OCI-LY3 (cell line): ENCODE data around the gene ANKS1A.
"Not testable (repeated sequence)": the region's sequence is repeated elsewhere in the genome, so short reads cannot be mapped to it uniquely, and the experiment has no call there.

Experiments
- EZH2phosphoT487 ChIP-seq: fragments of 200-600 bp; shearing (Covaris generic); IDR thresholded peaks from 2 replicates; pipeline ENCODE4 v1.6.1; 2018; ENCODE audit warnings: antibody characterized with exemption, mixed run types, low read depth
- TF ChIP-seq, protein P1 (sequence below): fragments of 200-600, 300-600 bp; sonication (generic); IDR thresholded peaks from 2 replicates; pipeline ENCODE4 v1.5.1; 2014; ENCODE audit warnings: antibody characterized with exemption, low read length, low read depth

DNA sequence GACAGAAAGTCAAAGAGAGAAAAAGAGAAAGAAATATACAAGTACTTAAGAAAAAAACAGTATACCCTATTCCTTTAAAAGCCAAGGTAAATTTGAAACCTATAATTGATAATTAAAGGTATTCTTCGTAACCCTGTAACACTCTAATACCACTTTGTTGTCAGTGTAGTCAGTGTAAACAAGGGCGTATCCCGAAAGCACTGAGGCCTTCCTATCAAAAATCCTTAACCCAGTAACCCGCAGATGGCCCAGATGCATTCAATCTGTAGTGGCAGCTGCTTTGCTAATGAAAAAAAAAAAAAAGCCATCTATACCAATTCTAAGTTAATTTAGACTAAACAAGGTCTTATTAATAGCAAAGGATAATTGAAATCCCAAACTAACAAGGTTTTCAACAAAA, 110.9 kb downstream of the ANKS1A start:
- TF ChIP-seq, protein P1, sequence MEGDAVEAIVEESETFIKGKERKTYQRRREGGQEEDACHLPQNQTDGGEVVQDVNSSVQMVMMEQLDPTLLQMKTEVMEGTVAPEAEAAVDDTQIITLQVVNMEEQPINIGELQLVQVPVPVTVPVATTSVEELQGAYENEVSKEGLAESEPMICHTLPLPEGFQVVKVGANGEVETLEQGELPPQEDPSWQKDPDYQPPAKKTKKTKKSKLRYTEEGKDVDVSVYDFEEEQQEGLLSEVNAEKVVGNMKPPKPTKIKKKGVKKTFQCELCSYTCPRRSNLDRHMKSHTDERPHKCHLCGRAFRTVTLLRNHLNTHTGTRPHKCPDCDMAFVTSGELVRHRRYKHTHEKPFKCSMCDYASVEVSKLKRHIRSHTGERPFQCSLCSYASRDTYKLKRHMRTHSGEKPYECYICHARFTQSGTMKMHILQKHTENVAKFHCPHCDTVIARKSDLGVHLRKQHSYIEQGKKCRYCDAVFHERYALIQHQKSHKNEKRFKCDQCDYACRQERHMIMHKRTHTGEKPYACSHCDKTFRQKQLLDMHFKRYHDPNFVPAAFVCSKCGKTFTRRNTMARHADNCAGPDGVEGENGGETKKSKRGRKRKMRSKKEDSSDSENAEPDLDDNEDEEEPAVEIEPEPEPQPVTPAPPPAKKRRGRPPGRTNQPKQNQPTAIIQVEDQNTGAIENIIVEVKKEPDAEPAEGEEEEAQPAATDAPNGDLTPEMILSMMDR, result not testable (repeated sequence)
- TF ChIP-seq EZH2phosphoT487, result not testable (repeated sequence)
